DOHH2 (cell line): Measurements from ENCODE around the gene COL6A5.

Source experiments
- H3F3A ChIP-seq: fragments of 200-600 bp; sonication (generic), shearing (Covaris generic); 2 replicates; pipeline ENCODE4 v1.6.0; 2016; ENCODE audit warnings: antibody characterized with exemption, mild to moderate bottlenecking; ENCODE audit not compliant: control insufficient read depth, insufficient read depth
- H3K27ac ChIP-seq: fragments of 200-600 bp; sonication (generic); 2 replicates; pipeline ENCODE4 v1.5.1; 2014; ENCODE audit warnings: low read depth, mild to moderate bottlenecking, low read length, moderate library complexity
- H3K27me3 ChIP-seq: fragments of 200-600 bp; sonication (generic); 2 replicates; pipeline ENCODE4 v1.6.1; 2014; ENCODE audit warnings: mild to moderate bottlenecking, low read length, mixed read lengths; ENCODE audit not compliant: control insufficient read depth
- H3K36me3 ChIP-seq: fragments of 200-600 bp; sonication (generic); 2 replicates; pipeline ENCODE4 v1.6.1; 2014; ENCODE audit warnings: mild to moderate bottlenecking, low read length, moderate library complexity, mixed read lengths; ENCODE audit not compliant: control insufficient read depth
- H3K4me1 ChIP-seq: fragments of 200-600 bp; sonication (generic); 2 replicates; pipeline ENCODE4 v1.6.1; 2014; ENCODE audit warnings: mild to moderate bottlenecking, low read length, mixed read lengths; ENCODE audit not compliant: control insufficient read depth
- H3K4me2 ChIP-seq: fragments of 200-600 bp; sonication (generic); 2 replicates; pipeline ENCODE4 v1.6.0; 2014; ENCODE audit warnings: mild to moderate bottlenecking, low read length, moderate library complexity
- H3K4me3 ChIP-seq: fragments of 200-600 bp; sonication (generic); 2 replicates; pipeline ENCODE4 v1.5.1; 2014; ENCODE audit warnings: mild to moderate bottlenecking, low read length, mixed read lengths
- H3K79me2 ChIP-seq: fragments of 200-600 bp; sonication (generic); 2 replicates; pipeline ENCODE4 v1.6.1; 2014; ENCODE audit warnings: mild to moderate bottlenecking, low read length, mixed read lengths; ENCODE audit not compliant: control insufficient read depth
- H3K9me2 ChIP-seq: fragments of 200-600 bp; sonication (generic); replicated peaks from 2 replicates; pipeline ENCODE4 v1.6.1; 2014; ENCODE audit warnings: mild to moderate bottlenecking, low read length, mixed read lengths; ENCODE audit not compliant: control insufficient read depth
- H3K9me3 ChIP-seq: fragments of 200-600 bp; sonication (generic); 2 replicates; pipeline ENCODE4 v1.6.1; 2014; ENCODE audit warnings: antibody characterized with exemption, low read length, mixed read lengths; ENCODE audit not compliant: control insufficient read depth, insufficient read depth
- H4K20me1 ChIP-seq: fragments of 200-600 bp; sonication (generic); 2 replicates; pipeline ENCODE4 v1.6.0; 2014; ENCODE audit warnings: low read depth, mild to moderate bottlenecking, antibody characterized with exemption, low read length, moderate library complexity; ENCODE audit not compliant: control insufficient read depth, insufficient read depth
- EZH2phosphoT487 ChIP-seq: fragments of 200-600 bp; sonication (generic); IDR thresholded peaks from 2 replicates; pipeline ENCODE4 v1.6.1; 2017; ENCODE audit warnings: borderline replicate concordance, mild to moderate bottlenecking, antibody characterized with exemption, low read length, moderate library complexity, mixed read lengths
- TF ChIP-seq, protein P1 (sequence below): fragments of 200-600 bp; sonication (generic); IDR thresholded peaks from one replicate; pipeline ENCODE4 v1.5.1; 2014; ENCODE audit warnings: antibody characterized with exemption, mild to moderate bottlenecking, low read depth, low read length; ENCODE audit not compliant: poor library complexity, severe bottlenecking

The COL6A5 gene

GRCh38 chr3:130379274-130379673, 33.8 kb downstream of the COL6A5 start:
- Histone ChIP-seq H3K27me3 (no peaks in the 10 kb centered on the region), H3K9me3 (no peaks in the 10 kb centered on the region), H3K4me3 (no peak overlapping the region), H4K20me1 (no peaks in the 10 kb centered on the region), H3K4me1 (no peaks in the 10 kb centered on the region), H3K4me2 (no peak overlapping the region), H3K79me2 (no peaks in the 10 kb centered on the region), H3K27ac (no peak overlapping the region), H3K9me2 (no peaks in the 10 kb centered on the region; the same call in 1 of the 2 replicates), H3F3A (no peaks in the 10 kb centered on the region), H3K36me3 (no peaks in the 10 kb centered on the region)
- TF ChIP-seq, protein P1, sequence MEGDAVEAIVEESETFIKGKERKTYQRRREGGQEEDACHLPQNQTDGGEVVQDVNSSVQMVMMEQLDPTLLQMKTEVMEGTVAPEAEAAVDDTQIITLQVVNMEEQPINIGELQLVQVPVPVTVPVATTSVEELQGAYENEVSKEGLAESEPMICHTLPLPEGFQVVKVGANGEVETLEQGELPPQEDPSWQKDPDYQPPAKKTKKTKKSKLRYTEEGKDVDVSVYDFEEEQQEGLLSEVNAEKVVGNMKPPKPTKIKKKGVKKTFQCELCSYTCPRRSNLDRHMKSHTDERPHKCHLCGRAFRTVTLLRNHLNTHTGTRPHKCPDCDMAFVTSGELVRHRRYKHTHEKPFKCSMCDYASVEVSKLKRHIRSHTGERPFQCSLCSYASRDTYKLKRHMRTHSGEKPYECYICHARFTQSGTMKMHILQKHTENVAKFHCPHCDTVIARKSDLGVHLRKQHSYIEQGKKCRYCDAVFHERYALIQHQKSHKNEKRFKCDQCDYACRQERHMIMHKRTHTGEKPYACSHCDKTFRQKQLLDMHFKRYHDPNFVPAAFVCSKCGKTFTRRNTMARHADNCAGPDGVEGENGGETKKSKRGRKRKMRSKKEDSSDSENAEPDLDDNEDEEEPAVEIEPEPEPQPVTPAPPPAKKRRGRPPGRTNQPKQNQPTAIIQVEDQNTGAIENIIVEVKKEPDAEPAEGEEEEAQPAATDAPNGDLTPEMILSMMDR: no peak
- TF ChIP-seq EZH2phosphoT487: no peak

DNA sequence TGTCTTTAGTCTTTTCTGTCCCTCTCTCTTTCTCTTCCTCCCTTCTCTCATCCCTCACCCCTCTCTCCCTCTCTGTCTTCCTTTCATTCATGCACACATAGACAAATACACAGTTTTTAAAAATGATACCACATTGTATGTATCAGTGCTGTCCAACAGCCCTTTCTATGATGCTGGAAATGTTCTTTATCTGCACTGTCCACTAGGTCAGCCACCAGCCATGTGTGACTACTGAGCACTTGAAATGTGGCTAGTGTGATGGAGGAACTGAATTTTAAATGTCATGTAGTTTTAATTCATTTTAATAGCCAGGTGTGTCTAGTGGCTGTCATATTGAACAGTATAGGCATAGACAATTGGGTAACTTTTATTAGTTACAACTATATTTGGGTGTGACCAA, 34.9 kb downstream of the COL6A5 start:
- H3K9me2 ChIP-seq: no peaks in the 10 kb centered on the region; the same call in 1 of the 2 replicates
- H3K79me2 ChIP-seq: no peaks in the 10 kb centered on the region
- H3K36me3 ChIP-seq: no peaks in the 10 kb centered on the region
- H3K27me3 ChIP-seq: no peaks in the 10 kb centered on the region
- H3F3A ChIP-seq: no peaks in the 10 kb centered on the region
- no peak overlapping the region for H3K27ac ChIP-seq
- no peaks in the 10 kb centered on the region for H4K20me1 ChIP-seq
- no peaks in the 10 kb centered on the region for H3K9me3 ChIP-seq
- H3K4me1 ChIP-seq: no peaks in the 10 kb centered on the region
- H3K4me2 ChIP-seq: no peak overlapping the region
- TF ChIP-seq EZH2phosphoT487: no peak
- TF ChIP-seq, protein P1: no peak
- H3K4me3 ChIP-seq: no peak overlapping the region

GRCh38 chr3:130383424-130383823, 38.0 kb downstream of the COL6A5 start:
- no peak for TF ChIP-seq EZH2phosphoT487
- TF ChIP-seq, protein P1: no peak
- Histone ChIP-seq H3F3A (no peaks in the 10 kb centered on the region), H3K4me1 (no peaks in the 10 kb centered on the region), H3K27ac (no peak overlapping the region), H3K4me3 (no peak overlapping the region), H4K20me1 (no peaks in the 10 kb centered on the region), H3K27me3 (no peaks in the 10 kb centered on the region), H3K4me2 (no peak overlapping the region), H3K79me2 (no peaks in the 10 kb centered on the region), H3K9me2 (no peaks in the 10 kb centered on the region; the same call in 1 of the 2 replicates), H3K9me3 (no peaks in the 10 kb centered on the region), H3K36me3 (no peaks in the 10 kb centered on the region)
